Activated T-helper 2 cell treated with anti-CD3 and anti-CD28 coated beads, Interferon-gamma antibody, Interleukin-2, Interleukin-4, amounts not matched to agents 10 μg/mL and 5 μg/mL and 100 μg/mL, durations not matched to agents 14 hours and 24 hours and 36 hours (primary cell): Measurements from ENCODE around the gene PTPRN2. TPM values are rescaled to one million over a fixed set of nuclear protein-coding genes. Genes with fewer than 3 reads are reported as not detected.

Experiments
- DNase-seq: peaks from one replicate; pipeline ENCODE4 v3.0.0; 2021; ENCODE audit warnings: low spot score
- H3K27ac Mint-ChIP-seq: one replicate; pipeline ENCODE4 v1.8.0; 2021; ENCODE audit warnings: mixed read lengths
- H3K27me3 Mint-ChIP-seq: one replicate; pipeline ENCODE4 v1.8.0; 2021; ENCODE audit warnings: low read depth, mixed read lengths
- H3K36me3 Mint-ChIP-seq: one replicate; pipeline ENCODE4 v1.8.0; 2021; ENCODE audit warnings: low read depth, mixed read lengths
- H3K4me1 Mint-ChIP-seq: one replicate; pipeline ENCODE4 v1.8.0; 2021; ENCODE audit warnings: low read depth, mixed read lengths
- H3K4me3 Mint-ChIP-seq: one replicate; pipeline ENCODE4 v1.8.0; 2021; ENCODE audit warnings: low read depth, mild to moderate bottlenecking, moderate library complexity, mixed read lengths
- H3K9me3 Mint-ChIP-seq: one replicate; pipeline ENCODE4 v1.8.0; 2021; ENCODE audit warnings: mixed read lengths
- intact Hi-C: fragments of 100-400 bp; cut with micrococcal nuclease; formaldehyde crosslinking; loops from one replicate; pipeline ENCODE4 v1.15.1; 2023
- total RNA-seq: library from RNA; stranded (reverse); gene quantifications from 2 replicates; pipeline ENCODE4 v1.2.3, GENCODE V29; 2022

The PTPRN2 gene
- total RNA-seq, 1 donor from 2014 or later: 1.3 TPM

- Mint-ChIP-seq H3K27me3 (no peaks in the 10 kb centered on the region), H3K36me3 (no peaks in the 10 kb centered on the region), H3K4me1 (no peaks in the 10 kb centered on the region), H3K27ac (no peak overlapping the region), H3K4me3 (no peak overlapping the region), H3K9me3 (no peaks in the 10 kb centered on the region)
- DNase-seq: no peak
- intact Hi-C loops: no loop called here
Observed at GRCh38 chr7:158077934-158078910, 509.4 kb downstream of the PTPRN2 start.

GRCh38 chr7:158077151-158077840 lies 510.3 kb downstream of the PTPRN2 start:
- H3K4me3 Mint-ChIP-seq: no peak overlapping the region
- intact Hi-C loops: no loop called here
- no peaks in the 10 kb centered on the region for H3K36me3 Mint-ChIP-seq
- no peak overlapping the region for H3K27ac Mint-ChIP-seq
- no peaks in the 10 kb centered on the region for H3K27me3 Mint-ChIP-seq
- H3K4me1 Mint-ChIP-seq: no peaks in the 10 kb centered on the region
- DNase-seq: no peak
- H3K9me3 Mint-ChIP-seq: no peaks in the 10 kb centered on the region

GRCh38 chr7:158076656-158077055 lies 511.0 kb downstream of the PTPRN2 start:
- intact Hi-C loops: no loop called here
- H3K4me1 Mint-ChIP-seq: no peaks in the 10 kb centered on the region
- no peak overlapping the region for H3K27ac Mint-ChIP-seq
- DNase-seq: no peak
- H3K9me3 Mint-ChIP-seq: no peaks in the 10 kb centered on the region
- no peaks in the 10 kb centered on the region for H3K27me3 Mint-ChIP-seq
- no peak overlapping the region for H3K4me3 Mint-ChIP-seq
- no peaks in the 10 kb centered on the region for H3K36me3 Mint-ChIP-seq

- Mint-ChIP-seq H3K4me3 (no peak overlapping the region), H3K27me3 (no peaks in the 10 kb centered on the region), H3K9me3 (no peaks in the 10 kb centered on the region), H3K4me1 (no peaks in the 10 kb centered on the region), H3K27ac (no peak overlapping the region), H3K36me3 (no peaks in the 10 kb centered on the region)
- DNase-seq: no peak
- intact Hi-C loops: no loop called here
Observed at GRCh38 chr7:158076215-158076614, 511.4 kb downstream of the PTPRN2 start.

- Mint-ChIP-seq H3K4me3 (no peak overlapping the region), H3K36me3 (no peaks in the 10 kb centered on the region), H3K4me1 (no peaks in the 10 kb centered on the region), H3K9me3 (no peaks in the 10 kb centered on the region), H3K27me3 (no peaks in the 10 kb centered on the region), H3K27ac (no peak overlapping the region)
- DNase-seq: no peak
- intact Hi-C loops: no loop called here
Observed at GRCh38 chr7:158075633-158076001, 512.0 kb downstream of the PTPRN2 start.

- H3K4me1 Mint-ChIP-seq: no peaks in the 10 kb centered on the region
- no peak overlapping the region for H3K27ac Mint-ChIP-seq
- H3K36me3 Mint-ChIP-seq: no peaks in the 10 kb centered on the region
- no peaks in the 10 kb centered on the region for H3K9me3 Mint-ChIP-seq
- no peak for DNase-seq
- no peaks in the 10 kb centered on the region for H3K27me3 Mint-ChIP-seq
- H3K4me3 Mint-ChIP-seq: no peak overlapping the region
- intact Hi-C loops: no loop called here
Observed at GRCh38 chr7:158074896-158075632, 512.6 kb downstream of the PTPRN2 start.

GRCh38 chr7:158073845-158074840 lies 513.5 kb downstream of the PTPRN2 start:
- Mint-ChIP-seq H3K9me3 (peaks cover 6% of the 10 kb centered on the region), H3K27me3 (no peaks in the 10 kb centered on the region), H3K36me3 (no peaks in the 10 kb centered on the region), H3K27ac (no peak overlapping the region), H3K4me3 (no peak overlapping the region), H3K4me1 (no peaks in the 10 kb centered on the region)
- DNase-seq: no peak
- intact Hi-C loops: no loop called here

GRCh38 chr7:158072991-158073730 lies 514.5 kb downstream of the PTPRN2 start:
- no peaks in the 10 kb centered on the region for H3K36me3 Mint-ChIP-seq
- peaks cover 6% of the 10 kb centered on the region for H3K9me3 Mint-ChIP-seq
- H3K27me3 Mint-ChIP-seq: no peaks in the 10 kb centered on the region
- no peaks in the 10 kb centered on the region for H3K4me1 Mint-ChIP-seq
- no peak for DNase-seq
- intact Hi-C loops: no loop called here
- no peak overlapping the region for H3K27ac Mint-ChIP-seq
- H3K4me3 Mint-ChIP-seq: no peak overlapping the region

- H3K36me3 Mint-ChIP-seq: no peaks in the 10 kb centered on the region
- H3K9me3 Mint-ChIP-seq: peaks cover 6% of the 10 kb centered on the region
- DNase-seq: no peak
- no peak overlapping the region for H3K4me3 Mint-ChIP-seq
- no peaks in the 10 kb centered on the region for H3K27me3 Mint-ChIP-seq
- no peak overlapping the region for H3K27ac Mint-ChIP-seq
- no peaks in the 10 kb centered on the region for H3K4me1 Mint-ChIP-seq
- intact Hi-C loops: no loop called here
Observed at GRCh38 chr7:158070222-158070920, 517.3 kb downstream of the PTPRN2 start.

GRCh38 chr7:158068853-158069252 lies 518.8 kb downstream of the PTPRN2 start:
- no peak for DNase-seq
- Mint-ChIP-seq H3K9me3 (peaks cover 6% of the 10 kb centered on the region), H3K27ac (no peak overlapping the region), H3K4me1 (no peaks in the 10 kb centered on the region), H3K36me3 (no peaks in the 10 kb centered on the region), H3K27me3 (no peaks in the 10 kb centered on the region), H3K4me3 (no peak overlapping the region)
- intact Hi-C loops: no loop called here

- no peak overlapping the region for H3K4me3 Mint-ChIP-seq
- no peaks in the 10 kb centered on the region for H3K4me1 Mint-ChIP-seq
- no peak overlapping the region for H3K27ac Mint-ChIP-seq
- H3K9me3 Mint-ChIP-seq: peaks cover 6% of the 10 kb centered on the region
- H3K36me3 Mint-ChIP-seq: no peaks in the 10 kb centered on the region
- no peak for DNase-seq
- H3K27me3 Mint-ChIP-seq: no peaks in the 10 kb centered on the region
- intact Hi-C loops: no loop called here
Observed at GRCh38 chr7:158067931-158068482, 519.6 kb downstream of the PTPRN2 start.
